Mucosa of rectum (tissue), 2 donors: ENCODE data around the gene PLK5.

Experiments used
- H3K27ac ChIP-seq, 2 donors: one replicate each; pipeline ENCODE4 v1.7.0; 2013; ENCODE audit warnings: inconsistent platforms in 2 of 2, low read depth in 2 of 2, low read length in 2 of 2
- H3K27me3 ChIP-seq, 2 donors: one replicate each; pipeline ENCODE4 v1.7.0; 2013; ENCODE audit warnings: low read length in 2 of 2; ENCODE audit not compliant: control insufficient read depth in 2 of 2, insufficient read depth in 2 of 2
- H3K36me3 ChIP-seq, 2 donors: one replicate each; pipeline ENCODE4 v1.7.0; 2013; ENCODE audit warnings: low read length in 2 of 2; ENCODE audit not compliant: control insufficient read depth in 2 of 2, insufficient read depth in 2 of 2
- H3K4me1 ChIP-seq, 2 donors: one replicate each; pipeline ENCODE4 v1.7.0; 2013; ENCODE audit warnings: low read length in 2 of 2, mild to moderate bottlenecking in 1 of 2; ENCODE audit not compliant: control insufficient read depth in 2 of 2, insufficient read depth in 2 of 2
- H3K4me3 ChIP-seq, 2 donors: one replicate each; pipeline ENCODE4 v1.7.0; 2013; ENCODE audit warnings: low read length in 2 of 2
- H3K9ac ChIP-seq, 2 donors: one replicate each; pipeline ENCODE4 v1.7.0; 2013; ENCODE audit warnings: low read length in 2 of 2, low read depth in 1 of 2, mild to moderate bottlenecking in 1 of 2
- H3K9me3 ChIP-seq, 2 donors: one replicate each; pipeline ENCODE4 v1.7.0; 2013; ENCODE audit warnings: low read length in 2 of 2; ENCODE audit not compliant: control insufficient read depth in 2 of 2
- donor health status: healthy.
- donor health status: Normal muscosa, but diverticular disease.

Gene PLK5

GRCh38 chr19:1502433-1503088 lies 21.3 kb upstream of the PLK5 start:
- H3K9me3 ChIP-seq = no peaks in the 10 kb centered on the region
- no peaks in the 10 kb centered on the region for H3K36me3 ChIP-seq
- H3K27ac ChIP-seq = no peak overlapping the region
- H3K4me3 ChIP-seq = no peak overlapping the region
- H3K9ac ChIP-seq = no peak overlapping the region
- peaks cover 3% of the 10 kb centered on the region in 2 donors for H3K4me1 ChIP-seq
- peaks cover 8 to 28% of the 10 kb centered on the region in 2 donors for H3K27me3 ChIP-seq

GRCh38 chr19:1503089-1503924 lies 20.6 kb upstream of the PLK5 start:
- H3K4me1 ChIP-seq = peaks cover 3 to 4% of the 10 kb centered on the region in 2 donors
- H3K27ac ChIP-seq = no peak overlapping the region
- H3K9ac ChIP-seq = no peak overlapping the region
- H3K9me3 ChIP-seq = no peaks in the 10 kb centered on the region
- H3K27me3 ChIP-seq = peaks cover 8 to 23% of the 10 kb centered on the region in 2 donors
- H3K36me3 ChIP-seq = no peaks in the 10 kb centered on the region
- H3K4me3 ChIP-seq = no peak overlapping the region

- Histone ChIP-seq H3K4me1 (peaks cover 3 to 4% of the 10 kb centered on the region in 2 donors), H3K4me3 (no peak overlapping the region), H3K9ac (no peak overlapping the region), H3K27ac (no peak overlapping the region), H3K27me3 (peaks cover 8 to 23% of the 10 kb centered on the region in 2 donors), H3K36me3 (no peaks in the 10 kb centered on the region), H3K9me3 (no peaks in the 10 kb centered on the region)
Measured at GRCh38 chr19:1503925-1504773, 19.7 kb upstream of the PLK5 start.

GRCh38 chr19:1505012-1505411 lies 18.9 kb upstream of the PLK5 start:
- H3K9ac ChIP-seq = no peak overlapping the region
- H3K36me3 ChIP-seq = no peaks in the 10 kb centered on the region
- H3K27ac ChIP-seq = no peak overlapping the region
- peaks cover 3 to 4% of the 10 kb centered on the region in 2 donors for H3K4me1 ChIP-seq
- H3K4me3 ChIP-seq = no peak overlapping the region
- no peaks in the 10 kb centered on the region for H3K9me3 ChIP-seq
- H3K27me3 ChIP-seq = peaks cover 8 to 23% of the 10 kb centered on the region in 2 donors

GRCh38 chr19:1505991-1506881 lies 17.6 kb upstream of the PLK5 start:
- peaks cover 3 to 4% of the 10 kb centered on the region in 2 donors for H3K4me1 ChIP-seq
- H3K9me3 ChIP-seq = no peaks in the 10 kb centered on the region
- H3K27me3 ChIP-seq = peaks cover 11 to 27% of the 10 kb centered on the region in 2 donors
- no peak overlapping the region for H3K4me3 ChIP-seq
- no peaks in the 10 kb centered on the region for H3K36me3 ChIP-seq
- H3K27ac ChIP-seq = no peak overlapping the region
- H3K9ac ChIP-seq = no peak overlapping the region

GRCh38 chr19:1507192-1507660 lies 16.7 kb upstream of the PLK5 start:
- Histone ChIP-seq H3K27me3 (peaks cover 14 to 36% of the 10 kb centered on the region in 2 donors), H3K27ac (peak overlapping the region in 1 of 2 donors; percentile 5), H3K9ac (peak overlapping the region in 1 of 2 donors; percentile 1), H3K9me3 (no peaks in the 10 kb centered on the region), H3K36me3 (no peaks in the 10 kb centered on the region), H3K4me3 (peak overlapping the region; percentile 63 to 69), H3K4me1 (peaks cover 3 to 4% of the 10 kb centered on the region in 2 donors)

DNA sequence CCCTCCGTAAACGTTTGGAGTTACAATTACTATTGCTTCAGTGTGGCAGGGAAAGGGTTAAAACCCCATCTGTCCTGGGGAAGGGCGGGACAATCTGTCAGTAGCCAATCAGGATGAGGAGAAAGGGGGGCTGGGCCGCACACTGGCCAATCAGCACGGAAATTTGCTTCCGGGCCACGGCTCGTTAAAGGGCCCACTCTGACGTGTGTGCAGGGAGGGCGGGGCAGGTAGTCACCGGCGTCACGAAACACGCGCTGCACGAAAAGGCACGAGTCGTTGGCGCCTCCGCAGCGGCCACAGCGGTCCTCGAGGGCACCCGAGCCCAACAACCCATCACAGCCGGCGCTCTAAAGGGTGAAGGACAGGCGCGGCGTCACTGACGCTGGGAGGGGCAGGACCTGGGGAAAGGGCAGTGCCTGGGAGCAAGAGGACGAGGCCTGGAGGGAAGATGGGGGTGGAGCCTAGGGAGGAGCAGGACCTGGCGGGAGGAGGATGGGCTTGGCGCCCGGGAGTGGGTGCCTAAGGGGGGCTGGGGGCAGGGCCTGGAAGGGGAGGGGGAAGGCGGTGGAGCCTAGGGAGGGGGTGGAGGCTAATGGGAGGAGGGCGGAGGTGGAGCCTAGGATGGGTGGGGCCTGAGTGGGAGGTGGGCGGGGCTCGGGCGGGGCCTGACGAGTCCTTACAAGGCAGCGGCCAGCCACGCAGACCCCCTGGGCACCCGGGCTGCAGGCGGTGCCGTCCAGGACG lies 15.9 kb upstream of the PLK5 start:
- peak overlapping the region; percentile 81 to 88 for H3K27ac ChIP-seq

GRCh38 chr19:1508507-1508856 lies 15.4 kb upstream of the PLK5 start:
- Histone ChIP-seq H3K4me3 (peak overlapping the region; percentile 1 to 63), H3K36me3 (no peaks in the 10 kb centered on the region), H3K9me3 (no peaks in the 10 kb centered on the region), H3K27me3 (peaks cover 16 to 32% of the 10 kb centered on the region in 2 donors), H3K9ac (no peak overlapping the region), H3K4me1 (peaks cover 7% of the 10 kb centered on the region in 2 donors), H3K27ac (peak overlapping the region in 1 of 2 donors; percentile 88)

More for the DNA sequence above, 15.9 kb upstream of the PLK5 start:
- peak overlapping the region in 1 of 2 donors; percentile 62 for H3K9ac ChIP-seq
- no peaks in the 10 kb centered on the region for H3K9me3 ChIP-seq
- no peaks in the 10 kb centered on the region for H3K36me3 ChIP-seq
- peak overlapping the region; percentile 63 to 69 for H3K4me3 ChIP-seq
- peaks cover 7% of the 10 kb centered on the region in 2 donors for H3K4me1 ChIP-seq
- H3K27me3 ChIP-seq = peaks cover 17 to 37% of the 10 kb centered on the region in 2 donors
